ENCODE data around the gene CMSS1. TPM values are rescaled to one million over a fixed set of nuclear protein-coding genes. Genes with fewer than 3 reads are reported as not detected.

Gene CMSS1
- total RNA-seq, 1 experiment from 2014 or later = 86.3 TPM

- no peak overlapping the region for H3K27ac ChIP-seq (ENCODE audit: low read length)
- in situ Hi-C loops (cut with HindIII; ENCODE audit: low pct_unique_long_range_greater_than_20kb, low sequenced_read_pairs) (no loop called here), intact Hi-C loops (cut with micrococcal nuclease; ENCODE audit: unreplicated experiment) (no loop called here)
- H3K4me1 ChIP-seq (ENCODE audit: control insufficient read depth, insufficient read depth, low read length) = no peaks in the 10 kb centered on the region
- POLR2A ChIA-PET = no interaction called here
- no TSS peak for BruUV-seq (replicated peaks)
- H3K27me3 ChIP-seq (ENCODE audit: control insufficient read depth, insufficient read depth, low read length) = no peaks in the 10 kb centered on the region
- no peak for ATAC-seq
- H3K36me3 ChIP-seq (ENCODE audit: control insufficient read depth, insufficient read depth, low read length) = no peaks in the 10 kb centered on the region
- no peak overlapping the region for H3K4me3 ChIP-seq (ENCODE audit: low read depth in 2 of 2, low read length in 2 of 2)
- no peak for DNase-seq (ENCODE audit: low read depth, low spot score)
- CTCF ChIA-PET = no interaction called here
- H3K9me3 ChIP-seq (ENCODE audit: control insufficient read depth, insufficient read depth, low read depth, low read length) = no peaks in the 10 kb centered on the region
- TF ChIP-seq TCF7L2 (IDR thresholded peaks at IDR 0.05; ENCODE audit: low read depth, low read length) = no peak
- TF ChIP-seq SIN3A (IDR thresholded peaks at IDR 0.05; ENCODE audit: borderline replicate concordance, insufficient read depth, low read depth, low read length) = no peak
- TF ChIP-seq REST (IDR thresholded peaks at IDR 0.05; ENCODE audit: insufficient read depth in 1 of 2, low read depth in 2 of 2, low read length in 1 of 2) = no peak
- no peak for TF ChIP-seq CTCF (IDR thresholded peaks at IDR 0.05)
- TF ChIP-seq POLR2AphosphoS5 (IDR thresholded peaks at IDR 0.05; ENCODE audit: low read depth, low read length) = no peak
Measured at GRCh38 chr3:99768808-99769501, 48.7 kb upstream of the CMSS1 start.

- H3K4me3 ChIP-seq (ENCODE audit: low read depth in 2 of 2, low read length in 2 of 2) = no peak overlapping the region
- BruUV-seq (replicated peaks) = no TSS peak
- ATAC-seq = no peak
- no peaks in the 10 kb centered on the region for H3K4me1 ChIP-seq (ENCODE audit: control insufficient read depth, insufficient read depth, low read length)
- intact Hi-C loops (cut with micrococcal nuclease; ENCODE audit: unreplicated experiment) = no loop called here
- H3K9me3 ChIP-seq (ENCODE audit: control insufficient read depth, insufficient read depth, low read depth, low read length) = no peaks in the 10 kb centered on the region
- in situ Hi-C loops (cut with HindIII; ENCODE audit: low pct_unique_long_range_greater_than_20kb, low sequenced_read_pairs) = no loop called here
- ChIA-PET CTCF (no interaction called here), POLR2A (no interaction called here)
- no peaks in the 10 kb centered on the region for H3K36me3 ChIP-seq (ENCODE audit: control insufficient read depth, insufficient read depth, low read length)
- no peak overlapping the region for H3K27ac ChIP-seq (ENCODE audit: low read length)
- no peak for TF ChIP-seq SIN3A (IDR thresholded peaks at IDR 0.05; ENCODE audit: borderline replicate concordance, insufficient read depth, low read depth, low read length)
- TF ChIP-seq POLR2AphosphoS5 (IDR thresholded peaks at IDR 0.05; ENCODE audit: low read depth, low read length) = no peak
- no peak for TF ChIP-seq TCF7L2 (IDR thresholded peaks at IDR 0.05; ENCODE audit: low read depth, low read length)
- TF ChIP-seq CTCF (IDR thresholded peaks at IDR 0.05) = no peak
- no peak for TF ChIP-seq REST (IDR thresholded peaks at IDR 0.05; ENCODE audit: insufficient read depth in 1 of 2, low read depth in 2 of 2, low read length in 1 of 2)
- DNase-seq (ENCODE audit: low read depth, low spot score) = no peak
- H3K27me3 ChIP-seq (ENCODE audit: control insufficient read depth, insufficient read depth, low read length) = no peaks in the 10 kb centered on the region; the same call in none of the 2 replicates
Measured at GRCh38 chr3:99772171-99772570, 45.5 kb upstream of the CMSS1 start.
